GM19240 (cell line): ENCODE results near the gene VSX2.

Experiments
- DNase-seq: peaks from one replicate; pipeline ENCODE4 v3.0.0; 2011; ENCODE audit warnings: low spot score; ENCODE audit not compliant: insufficient read length

VSX2 gene

DNA sequence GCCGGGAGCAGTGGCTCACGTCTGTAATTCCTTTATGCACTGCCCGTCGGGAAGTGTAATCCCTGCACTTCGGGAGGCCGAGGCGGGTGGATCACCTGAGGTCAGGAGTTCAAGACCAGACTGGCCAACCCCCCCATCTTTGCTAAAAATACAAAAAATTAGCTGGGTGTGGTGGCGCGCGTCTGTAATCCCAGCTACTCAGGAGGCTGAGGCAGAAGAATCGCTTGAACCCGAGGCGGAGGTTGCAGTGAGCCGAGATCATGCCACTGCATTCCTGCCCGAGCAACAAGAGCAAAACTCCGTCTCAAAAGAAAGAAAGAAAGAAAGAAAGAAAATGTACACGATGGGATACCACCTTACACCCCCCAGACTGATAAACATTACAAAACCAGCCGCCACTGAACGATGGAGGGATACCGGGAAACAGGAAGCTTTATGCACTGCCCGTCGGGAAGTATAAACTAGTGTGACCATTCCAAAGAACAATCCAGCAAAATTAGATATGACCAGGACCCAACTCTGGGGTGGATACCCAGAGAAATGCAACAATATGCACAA is 62.4 kb downstream of the VSX2 start:
- no peak for DNase-seq

DNA sequence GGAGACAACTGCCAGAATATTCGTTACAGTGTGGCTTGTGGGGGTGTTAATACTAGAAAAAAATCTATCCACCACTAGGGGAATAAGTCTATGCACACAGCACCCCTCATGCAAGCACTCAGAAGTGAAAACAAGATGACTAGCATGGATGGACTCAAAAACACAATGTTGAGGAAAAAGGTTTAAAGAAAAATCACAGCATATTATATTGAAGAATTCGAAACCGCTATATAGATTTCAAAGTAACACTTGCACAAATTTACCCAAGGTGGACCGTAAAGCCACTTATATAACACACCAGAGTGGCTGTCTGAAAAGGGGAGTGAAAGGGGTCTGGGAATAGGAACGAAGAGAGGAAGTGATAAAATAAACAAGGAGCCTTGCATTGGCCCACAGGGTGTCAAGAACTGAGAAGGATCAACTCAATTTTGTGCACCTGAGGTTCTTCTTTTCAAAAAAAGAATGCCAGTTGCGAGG is 62.9 kb downstream of the VSX2 start:
- DNase-seq, result peak; percentile 23

DNA sequence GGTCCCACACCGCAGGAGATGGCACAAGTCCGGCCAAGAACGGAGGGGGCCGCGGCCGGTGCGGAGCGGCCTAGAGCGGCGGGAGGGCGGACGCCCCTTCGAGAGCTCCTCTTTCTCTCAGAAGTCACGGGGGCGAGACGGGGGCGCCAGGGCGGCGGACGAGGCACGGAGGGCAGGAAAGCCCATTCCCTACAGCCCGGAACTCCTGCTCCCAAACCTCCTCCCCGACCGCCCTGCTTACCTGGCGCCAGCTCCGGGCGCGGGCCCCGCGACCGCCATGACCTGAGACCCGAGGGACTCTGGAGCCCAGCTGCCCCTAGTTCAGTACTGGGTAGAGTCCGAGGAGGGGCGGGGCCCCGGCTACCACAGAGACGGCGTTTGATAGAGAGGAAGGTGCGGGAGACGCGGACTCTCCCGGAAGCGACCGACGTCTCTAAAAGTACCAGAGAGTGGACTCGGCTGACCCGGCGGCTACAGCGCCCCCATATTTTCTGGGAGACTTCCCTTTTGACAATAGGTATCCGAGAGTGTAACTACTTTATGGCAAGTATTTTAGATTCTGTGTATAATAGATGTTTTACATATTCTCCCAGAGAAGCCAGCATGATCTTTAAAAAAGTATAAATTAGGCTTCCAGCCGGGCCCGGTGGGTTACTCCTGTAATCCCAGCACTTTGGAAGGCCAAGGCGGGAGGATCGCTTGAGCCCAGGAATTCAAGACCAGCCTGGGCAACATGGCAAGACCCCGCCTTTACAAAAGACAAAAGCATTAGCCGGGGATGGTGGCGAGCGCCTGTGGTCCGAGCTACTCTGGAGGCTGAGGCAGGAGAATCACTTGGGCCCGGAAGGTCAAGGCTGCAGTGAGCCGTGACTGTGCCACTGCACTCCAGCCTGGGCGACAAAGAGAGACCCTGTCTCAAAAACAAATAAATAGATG is 63.7 kb downstream of the VSX2 start, which contains the start of gene ABCD4:
Gene ABCD4, minus strand, starts transcription at position 301 of the 936 bp plus-strand sequence. Its CDS starts 22 bp downstream, at position 279.
- peak; percentile 81 for DNase-seq

DNA sequence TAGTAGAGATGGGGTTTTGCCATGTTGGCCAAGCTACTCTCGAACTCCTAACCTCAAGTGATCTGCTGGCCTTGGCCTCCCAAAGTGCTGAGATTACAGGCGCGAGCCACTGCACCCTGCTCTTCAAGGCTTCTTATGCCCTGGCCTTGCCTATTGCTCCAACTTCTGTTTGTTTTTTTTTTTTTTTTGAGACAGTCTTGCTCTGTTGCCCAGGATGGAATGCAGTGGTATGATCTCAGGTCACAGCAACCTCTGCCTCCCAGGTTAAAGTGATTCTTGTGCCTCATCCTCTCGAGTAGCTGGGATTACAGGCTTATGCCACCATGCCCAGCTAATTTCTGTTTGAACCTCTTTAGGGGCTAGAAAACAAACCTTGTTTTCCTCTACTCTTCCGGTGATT is 69.4 kb downstream of the VSX2 start:
- DNase-seq, result no peak

DNA sequence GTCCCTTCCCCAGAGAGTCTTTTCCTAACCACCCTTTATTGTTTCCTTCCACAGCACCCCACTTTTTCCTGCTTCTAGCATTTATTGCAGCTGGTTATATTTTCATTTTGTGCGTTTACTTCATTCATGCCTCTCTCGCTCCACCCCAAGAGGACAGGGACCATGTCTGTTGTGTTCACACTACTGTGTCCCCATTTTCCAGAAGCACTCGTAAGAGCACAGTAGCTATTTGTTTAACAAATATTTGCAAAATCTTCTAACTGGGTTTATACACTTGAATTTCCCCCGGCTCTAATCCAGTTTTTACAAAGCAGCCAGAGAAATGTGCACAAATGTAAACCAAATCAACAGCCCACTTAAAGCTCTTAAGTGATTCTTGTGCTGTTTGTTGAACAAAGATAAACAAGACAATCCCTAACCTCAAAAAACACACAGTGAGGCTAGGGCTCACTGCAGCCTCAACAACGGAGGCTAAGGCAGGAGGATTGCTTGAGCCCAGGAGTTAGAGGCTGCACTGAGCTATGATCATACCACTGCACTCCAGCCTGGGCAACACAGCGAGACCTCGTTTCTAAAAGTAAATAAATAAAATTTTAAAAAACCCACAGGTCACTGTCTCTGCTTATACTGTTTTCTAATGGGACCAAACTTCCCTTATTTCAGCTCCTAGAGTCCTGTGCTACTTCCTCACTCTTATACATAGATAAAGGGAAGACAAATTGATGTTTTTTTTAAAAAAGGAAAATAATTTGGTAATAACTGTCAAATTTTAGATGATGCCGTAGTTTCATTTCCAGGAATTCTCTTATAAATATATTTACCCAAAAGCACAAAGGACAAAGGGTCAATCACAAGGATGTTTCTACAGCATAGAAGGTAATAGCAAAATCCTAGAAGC is 70.1 kb downstream of the VSX2 start:
- DNase-seq, result no peak

DNA sequence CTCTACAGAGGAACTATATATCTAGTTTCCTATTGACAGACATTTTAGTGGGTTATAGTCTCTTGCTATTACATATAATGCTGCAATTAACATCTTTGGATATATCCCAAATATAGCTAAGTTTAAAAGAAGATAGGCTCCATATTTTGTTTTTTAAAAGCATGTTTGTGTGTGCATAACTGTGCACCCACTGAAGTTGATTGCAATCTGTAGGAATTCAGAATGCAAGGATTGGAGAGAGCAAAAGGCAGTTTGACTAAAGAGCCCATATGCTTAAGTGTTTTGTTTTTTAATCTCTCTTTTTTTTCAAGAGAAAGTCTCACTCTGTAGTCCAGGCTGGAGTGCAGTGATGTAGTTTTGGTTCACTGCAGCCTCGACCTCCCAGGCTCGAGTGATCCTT is 72.9 kb downstream of the VSX2 start:
- DNase-seq, result no peak
